Stimulated activated memory B cell treated with anti-CD40 and anti-IgM and Interleukin-4, amounts not matched to agents 10 μg/mL and 1 μg/mL and 100 μg/mL, for 72 hours (primary cell): Measurements from ENCODE around the gene SAMD14.

ENCODE experiments used
- ATAC-seq: fragments of 150-1000 bp; cut with Tn5 transposase; 2 replicates; pipeline ENCODE4 v1.10.0; 2021
- H3K27ac Mint-ChIP-seq: one replicate; pipeline ENCODE4 v1.8.0; 2022; ENCODE audit warnings: mild to moderate bottlenecking, mixed read lengths
- H3K27me3 Mint-ChIP-seq: one replicate; pipeline ENCODE4 v1.8.0; 2022; ENCODE audit warnings: mixed read lengths
- H3K36me3 Mint-ChIP-seq: one replicate; pipeline ENCODE4 v1.8.0; 2022; ENCODE audit warnings: mixed read lengths
- H3K4me1 Mint-ChIP-seq: one replicate; pipeline ENCODE4 v1.8.0; 2022; ENCODE audit warnings: mixed read lengths
- H3K4me3 Mint-ChIP-seq: one replicate; pipeline ENCODE4 v1.8.0; 2022; ENCODE audit warnings: mild to moderate bottlenecking, moderate library complexity, mixed read lengths
- H3K9me3 Mint-ChIP-seq: one replicate; pipeline ENCODE4 v1.8.0; 2022; ENCODE audit warnings: mixed read lengths

Gene SAMD14

GRCh38 chr17:50095626-50096037 is 34.3 kb downstream of the SAMD14 start:
- ATAC-seq, result no peak
- Mint-ChIP-seq H3K4me1 (peaks cover 39% of the 10 kb centered on the region), H3K27me3 (no peaks in the 10 kb centered on the region), H3K36me3 (peaks cover 16% of the 10 kb centered on the region), H3K27ac (peak overlapping the region; percentile 87), H3K4me3 (peak overlapping the region; percentile 96), H3K9me3 (no peaks in the 10 kb centered on the region)

DNA sequence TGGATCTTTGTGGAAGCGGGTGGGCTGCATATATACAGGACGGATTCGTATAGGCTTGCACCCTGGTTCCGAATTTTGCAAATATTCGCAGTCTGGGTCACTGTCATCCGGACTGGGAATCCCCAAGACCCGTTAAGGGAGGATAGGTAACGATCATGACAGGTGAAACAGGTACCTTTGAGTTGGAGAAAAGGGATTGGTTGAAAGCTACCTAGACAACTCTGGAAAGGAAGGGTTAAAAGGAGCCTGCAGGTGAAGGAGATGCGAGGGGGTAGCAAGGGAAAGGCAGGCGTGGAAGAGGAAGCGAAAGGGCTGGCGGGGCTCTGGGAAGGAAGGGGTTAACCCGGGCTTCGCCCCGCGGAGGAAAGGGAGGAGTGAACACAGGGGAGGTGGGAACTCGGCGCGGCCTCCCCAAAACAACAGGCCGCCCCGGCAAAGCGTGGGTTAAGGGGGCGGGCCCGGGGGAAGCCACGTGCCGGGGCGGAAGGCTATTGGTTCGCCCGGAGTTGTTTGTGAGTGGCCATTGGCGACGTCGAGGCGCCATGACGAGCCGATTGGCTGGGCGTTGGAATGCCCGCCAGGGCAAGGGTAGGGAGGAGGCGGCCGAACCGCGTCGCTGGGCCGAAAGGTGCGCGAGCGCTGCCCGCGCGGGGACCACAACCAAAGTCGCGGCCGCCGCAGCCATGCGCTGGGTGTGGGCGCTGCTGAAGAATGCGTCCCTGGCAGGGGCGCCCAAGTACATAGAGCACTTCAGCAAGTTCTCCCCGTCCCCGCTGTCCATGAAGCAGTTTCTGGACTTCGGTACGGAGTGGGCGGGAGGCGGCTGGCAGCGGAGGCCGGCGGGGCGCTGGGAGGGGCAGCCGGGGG is 35.0 kb downstream of the SAMD14 start, which contains the start of gene PDK2:
TSS of gene PDK2 (plus strand) at position 599 of the 867 bp plus-strand sequence. CDS start at position 684, 85 bp downstream.
- peak; percentile 97 for ATAC-seq
- peak within 1 kb of the TSS; percentile 96 for H3K4me3 Mint-ChIP-seq
- no peaks in the 10 kb centered on the region for H3K27me3 Mint-ChIP-seq
- H3K36me3 Mint-ChIP-seq, result peaks cover 15% of the 10 kb centered on the region
- H3K27ac Mint-ChIP-seq, result peak within 1 kb of the TSS; percentile 87
- no peaks in the 10 kb centered on the region for H3K9me3 Mint-ChIP-seq
- peaks cover 38% of the 10 kb centered on the region for H3K4me1 Mint-ChIP-seq

DNA sequence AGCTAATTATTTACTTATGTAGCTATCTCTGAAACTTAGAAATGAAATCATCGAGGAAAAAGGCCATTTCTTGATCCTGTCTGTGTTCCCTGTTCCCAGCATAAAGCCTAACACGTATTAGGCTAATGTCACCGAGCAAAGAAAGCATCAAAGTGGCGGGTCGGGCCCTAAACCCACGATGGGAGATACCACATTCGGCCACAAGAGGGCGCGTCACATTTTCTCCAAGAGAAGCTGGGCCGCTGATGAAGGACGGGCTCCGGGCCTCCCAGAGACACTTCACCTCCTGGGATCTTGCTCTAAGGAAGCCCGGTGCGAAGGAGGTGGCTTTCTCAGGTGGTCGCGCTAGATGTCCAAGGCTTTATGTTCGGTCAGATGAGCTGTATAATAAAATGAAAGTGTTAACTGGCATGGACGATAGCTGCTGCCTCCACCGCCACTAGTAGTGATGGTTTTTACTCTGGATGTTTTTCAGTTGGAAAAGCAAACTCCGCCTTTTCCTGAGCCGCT is 35.7 kb downstream of the SAMD14 start:
- H3K27ac Mint-ChIP-seq, result peak overlapping the region; percentile 87
- H3K9me3 Mint-ChIP-seq, result no peaks in the 10 kb centered on the region
- H3K27me3 Mint-ChIP-seq, result no peaks in the 10 kb centered on the region
- H3K36me3 Mint-ChIP-seq, result peaks cover 13% of the 10 kb centered on the region
- H3K4me3 Mint-ChIP-seq, result peak overlapping the region; percentile 96
- peaks cover 33% of the 10 kb centered on the region for H3K4me1 Mint-ChIP-seq
- peak; percentile 67 for ATAC-seq

GRCh38 chr17:50093807-50094206 is 36.2 kb downstream of the SAMD14 start:
- H3K36me3 Mint-ChIP-seq, result peaks cover 16% of the 10 kb centered on the region
- H3K27ac Mint-ChIP-seq, result peak overlapping the region; percentile 87
- H3K27me3 Mint-ChIP-seq, result no peaks in the 10 kb centered on the region
- no peak for ATAC-seq
- H3K9me3 Mint-ChIP-seq, result no peaks in the 10 kb centered on the region
- H3K4me1 Mint-ChIP-seq, result peaks cover 33% of the 10 kb centered on the region
- H3K4me3 Mint-ChIP-seq, result no peak overlapping the region

- Mint-ChIP-seq H3K27ac (no peak overlapping the region), H3K36me3 (peaks cover 12% of the 10 kb centered on the region), H3K9me3 (no peaks in the 10 kb centered on the region), H3K4me3 (no peak overlapping the region), H3K27me3 (no peaks in the 10 kb centered on the region), H3K4me1 (peaks cover 33% of the 10 kb centered on the region)
- ATAC-seq, result no peak
Observed at GRCh38 chr17:50093246-50093645, 36.7 kb downstream of the SAMD14 start.

- Mint-ChIP-seq H3K36me3 (peaks cover 10% of the 10 kb centered on the region), H3K27ac (no peak overlapping the region), H3K27me3 (no peaks in the 10 kb centered on the region), H3K4me1 (peaks cover 29% of the 10 kb centered on the region), H3K4me3 (no peak overlapping the region), H3K9me3 (no peaks in the 10 kb centered on the region)
- no peak for ATAC-seq
Observed at GRCh38 chr17:50091918-50092285, 38.1 kb downstream of the SAMD14 start.

DNA sequence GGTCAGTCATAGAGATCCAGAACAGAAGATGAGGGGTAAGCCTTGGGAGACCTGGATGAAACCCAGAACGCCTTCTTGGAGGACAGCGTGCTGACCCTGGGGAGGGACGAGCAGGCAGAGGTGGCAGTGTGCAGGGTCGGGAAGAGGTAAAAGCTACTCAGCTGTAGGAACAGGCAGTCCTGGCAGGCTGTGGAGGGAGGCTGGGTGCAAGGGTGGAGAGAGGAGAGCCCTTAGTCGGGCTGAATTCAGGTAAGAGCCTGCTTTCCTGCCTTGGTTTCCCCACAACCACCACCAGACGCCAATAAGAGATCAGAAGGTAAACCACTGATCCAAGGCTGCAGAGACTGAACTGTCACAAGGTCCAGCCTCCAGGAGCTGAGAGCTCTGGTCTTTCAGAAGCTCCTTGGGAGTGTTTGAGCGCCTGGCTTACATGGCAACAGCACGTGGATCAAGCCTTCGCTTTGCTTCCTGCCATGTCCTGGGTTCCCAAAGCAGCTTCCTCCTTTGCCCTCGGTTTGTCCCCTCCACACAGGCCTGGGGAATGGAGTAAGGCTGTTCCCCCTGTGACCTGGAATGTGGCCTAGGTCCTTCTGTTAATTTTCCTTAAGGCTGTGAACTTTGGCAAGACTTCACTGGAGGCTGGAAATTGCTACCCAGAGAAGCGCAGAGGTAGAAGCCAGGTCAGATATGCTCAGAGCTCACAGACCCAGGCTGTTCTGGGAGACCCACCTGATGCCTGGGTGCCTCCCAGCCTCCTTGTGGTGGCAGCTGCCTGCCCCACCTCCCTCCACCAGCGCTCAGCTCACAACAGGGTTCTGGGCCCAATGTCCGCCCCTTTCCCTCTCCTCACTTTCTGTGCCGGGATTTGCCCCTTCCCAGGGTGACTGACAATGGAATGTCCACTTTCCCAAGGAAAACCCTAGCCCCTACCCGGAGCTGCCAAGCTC is 38.7 kb downstream of the SAMD14 start:
- Mint-ChIP-seq H3K4me1 (peaks cover 22% of the 10 kb centered on the region), H3K36me3 (peaks cover 10% of the 10 kb centered on the region), H3K4me3 (no peak overlapping the region), H3K27me3 (no peaks in the 10 kb centered on the region), H3K9me3 (no peaks in the 10 kb centered on the region), H3K27ac (no peak overlapping the region)
- no peak for ATAC-seq

- no peak for ATAC-seq
- Mint-ChIP-seq H3K4me1 (peaks cover 11% of the 10 kb centered on the region), H3K27ac (no peak overlapping the region), H3K9me3 (no peaks in the 10 kb centered on the region), H3K27me3 (no peaks in the 10 kb centered on the region), H3K4me3 (no peak overlapping the region), H3K36me3 (peaks cover 10% of the 10 kb centered on the region)
Observed at GRCh38 chr17:50090071-50090470, 39.9 kb downstream of the SAMD14 start.

DNA sequence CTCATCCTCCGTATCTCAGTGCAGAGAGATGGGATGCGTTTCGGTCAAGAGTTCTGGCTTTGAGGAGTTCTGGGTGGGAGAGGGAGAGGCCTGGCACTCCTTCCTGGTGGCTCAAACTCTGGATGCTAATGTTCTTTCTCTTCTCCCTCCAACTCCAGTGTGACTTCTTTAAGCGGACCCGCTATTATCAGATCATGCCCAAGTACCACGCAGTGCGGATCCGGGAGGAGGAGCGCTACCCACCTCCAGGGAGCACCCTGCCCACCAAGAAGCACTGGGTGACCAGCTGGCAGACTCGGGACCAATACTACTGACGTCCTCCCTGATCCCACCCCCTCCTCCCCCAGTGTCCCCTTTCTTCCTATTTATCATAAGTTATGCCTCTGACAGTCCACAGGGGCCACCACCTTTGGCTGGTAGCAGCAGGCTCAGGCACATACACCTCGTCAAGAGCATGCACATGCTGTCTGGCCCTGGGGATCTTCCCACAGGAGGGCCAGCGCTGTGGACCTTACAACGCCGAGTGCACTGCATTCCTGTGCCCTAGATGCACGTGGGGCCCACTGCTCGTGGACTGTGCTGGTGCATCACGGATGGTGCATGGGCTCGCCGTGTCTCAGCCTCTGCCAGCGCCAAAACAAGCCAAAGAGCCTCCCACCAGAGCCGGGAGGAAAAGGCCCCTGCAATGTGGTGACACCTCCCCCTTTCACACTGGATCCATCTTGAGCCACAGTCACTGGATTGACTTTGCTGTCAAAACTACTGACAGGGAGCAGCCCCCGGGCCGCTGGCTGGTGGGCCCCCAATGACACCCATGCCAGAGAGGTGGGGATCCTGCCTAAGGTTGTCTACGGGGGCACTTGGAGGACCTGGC is 40.8 kb downstream of the SAMD14 start:
- H3K4me3 Mint-ChIP-seq, result no peak overlapping the region
- H3K27ac Mint-ChIP-seq, result peak overlapping the region; percentile 35
- ATAC-seq, result no peak
- H3K36me3 Mint-ChIP-seq, result peaks cover 10% of the 10 kb centered on the region
- H3K27me3 Mint-ChIP-seq, result no peaks in the 10 kb centered on the region
- H3K9me3 Mint-ChIP-seq, result no peaks in the 10 kb centered on the region
- H3K4me1 Mint-ChIP-seq, result peaks cover 2% of the 10 kb centered on the region

DNA sequence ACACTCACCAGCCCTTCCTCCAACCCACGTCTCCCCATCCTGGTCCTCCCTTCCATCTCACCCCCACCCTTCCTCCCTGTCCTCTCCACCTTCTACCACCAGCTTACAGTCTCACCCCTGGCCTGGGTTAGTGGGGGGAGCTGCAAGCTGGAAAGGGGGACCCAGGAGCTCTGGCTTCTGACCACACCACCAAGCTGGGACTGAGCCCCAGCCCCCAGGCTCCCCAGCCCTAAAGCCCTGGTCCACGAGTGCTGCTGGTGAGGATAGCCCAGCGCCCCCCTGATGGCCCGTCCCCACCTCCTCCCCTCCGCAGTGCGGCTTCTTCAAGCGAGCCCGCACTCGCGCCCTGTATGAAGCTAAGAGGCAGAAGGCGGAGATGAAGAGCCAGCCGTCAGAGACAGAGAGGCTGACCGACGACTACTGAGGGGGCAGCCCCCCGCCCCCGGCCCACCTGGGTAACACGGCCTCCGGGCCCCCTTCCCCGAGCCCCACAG is 42.0 kb downstream of the SAMD14 start:
- Mint-ChIP-seq H3K9me3 (no peaks in the 10 kb centered on the region), H3K36me3 (peaks cover 10% of the 10 kb centered on the region), H3K4me1 (no peaks in the 10 kb centered on the region), H3K27me3 (no peaks in the 10 kb centered on the region), H3K27ac (no peak overlapping the region), H3K4me3 (no peak overlapping the region)
- peak; percentile 3 for ATAC-seq

DNA sequence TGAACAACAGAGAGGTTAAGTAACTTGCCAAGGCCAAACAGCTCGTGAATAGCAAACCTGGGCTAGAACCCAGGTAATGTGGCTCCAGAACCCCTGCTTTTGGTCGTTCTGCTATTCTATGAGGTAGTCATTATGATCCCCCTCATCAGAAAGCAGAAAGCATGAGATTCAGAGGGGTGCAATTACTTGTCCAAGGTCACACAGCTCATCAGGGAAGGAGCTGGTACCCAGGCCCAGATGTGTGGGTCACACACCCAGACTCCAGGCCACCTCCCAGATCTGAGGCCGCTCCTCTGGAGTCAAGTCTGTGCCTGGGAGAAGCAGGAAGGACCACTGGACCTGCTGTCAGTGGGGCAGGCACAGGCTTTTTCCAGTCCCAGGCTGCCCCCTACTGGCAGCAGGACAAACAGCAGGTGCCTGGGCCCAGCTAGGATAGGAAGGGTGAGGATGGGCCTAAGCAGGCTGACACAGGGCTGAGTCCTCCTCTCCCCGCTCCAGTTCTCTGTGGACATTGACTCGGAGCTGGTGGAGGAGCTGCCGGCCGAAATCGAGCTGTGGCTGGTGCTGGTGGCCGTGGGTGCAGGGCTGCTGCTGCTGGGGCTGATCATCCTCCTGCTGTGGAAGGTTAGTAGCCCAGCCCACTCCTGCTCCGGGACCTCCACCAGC is 42.6 kb downstream of the SAMD14 start:
- peak; percentile 86 for ATAC-seq

DNA sequence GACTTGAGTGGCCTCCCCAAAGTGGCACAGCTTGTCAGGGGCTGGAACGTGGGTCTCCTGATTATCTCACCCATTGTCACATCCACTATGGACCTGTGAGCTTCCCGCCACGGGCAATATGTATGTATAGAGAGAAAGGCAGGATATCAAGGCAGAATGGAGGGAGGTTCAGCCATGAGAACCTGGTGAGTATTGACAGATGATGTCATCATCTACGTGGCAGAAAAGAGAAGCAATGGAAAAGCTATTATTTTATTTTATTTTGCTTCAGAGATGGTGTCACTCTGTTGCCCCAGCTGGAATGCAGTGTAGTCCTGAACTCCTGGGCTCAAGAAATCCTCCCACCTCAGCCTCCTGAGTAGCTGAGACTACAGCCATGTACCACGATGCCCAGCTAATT is 48.2 kb downstream of the SAMD14 start:
- Mint-ChIP-seq H3K4me3 (no peak overlapping the region), H3K27ac (no peak overlapping the region), H3K27me3 (no peaks in the 10 kb centered on the region), H3K9me3 (no peaks in the 10 kb centered on the region), H3K4me1 (peaks cover 27% of the 10 kb centered on the region), H3K36me3 (peaks cover 12% of the 10 kb centered on the region)
- no peak for ATAC-seq

More for the DNA sequence above, 42.6 kb downstream of the SAMD14 start:
- H3K4me3 Mint-ChIP-seq, result no peak overlapping the region
- H3K4me1 Mint-ChIP-seq, result no peaks in the 10 kb centered on the region
- H3K27ac Mint-ChIP-seq, result no peak overlapping the region
- no peaks in the 10 kb centered on the region for H3K9me3 Mint-ChIP-seq
- H3K27me3 Mint-ChIP-seq, result no peaks in the 10 kb centered on the region
- H3K36me3 Mint-ChIP-seq, result peaks cover 10% of the 10 kb centered on the region

DNA sequence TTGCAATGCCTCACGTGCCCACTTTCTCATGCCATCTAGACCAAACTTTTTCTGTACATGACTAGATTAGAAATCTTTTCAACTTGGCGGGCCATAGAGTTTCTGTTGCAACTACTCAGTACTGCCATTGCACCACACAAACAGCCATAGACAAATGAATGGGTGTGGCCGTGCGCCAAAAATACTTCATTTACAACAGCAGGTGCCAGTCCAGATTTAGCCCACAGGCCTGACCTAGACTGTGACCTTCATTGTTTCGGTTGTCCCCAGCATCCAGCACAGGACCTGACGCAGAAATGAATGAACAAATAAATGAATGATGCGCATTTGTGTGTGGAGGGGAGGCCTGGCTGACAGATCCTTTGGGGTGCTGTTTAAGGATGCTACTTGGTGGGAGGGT is 49.1 kb downstream of the SAMD14 start:
- peak; percentile 60 for ATAC-seq
- Mint-ChIP-seq H3K4me3 (no peak overlapping the region), H3K27ac (peak overlapping the region; percentile 56), H3K27me3 (no peaks in the 10 kb centered on the region), H3K4me1 (peaks cover 27% of the 10 kb centered on the region), H3K36me3 (peaks cover 12% of the 10 kb centered on the region), H3K9me3 (no peaks in the 10 kb centered on the region)

DNA sequence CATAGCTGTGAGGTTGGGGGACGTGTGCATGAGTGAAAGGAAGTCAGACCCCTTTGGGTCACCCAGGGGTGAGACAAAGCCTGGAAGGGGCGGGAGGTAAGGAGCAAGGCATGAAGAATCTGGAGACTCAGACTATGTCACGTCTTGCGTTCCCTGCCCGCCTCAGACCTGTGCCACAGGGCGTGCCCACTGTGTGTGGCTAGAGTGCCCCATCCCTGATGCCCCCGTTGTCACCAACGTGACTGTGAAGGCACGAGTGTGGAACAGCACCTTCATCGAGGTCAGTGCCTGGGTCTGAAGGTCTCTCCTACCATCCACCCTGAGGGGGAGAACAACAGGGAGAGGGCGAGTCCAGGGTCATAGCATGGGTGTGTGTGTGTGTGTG is 49.9 kb downstream of the SAMD14 start:
- H3K4me3 Mint-ChIP-seq, result no peak overlapping the region
- ATAC-seq, result no peak

More for the DNA sequence above, 49.9 kb downstream of the SAMD14 start:
- Mint-ChIP-seq H3K9me3 (no peaks in the 10 kb centered on the region), H3K27me3 (no peaks in the 10 kb centered on the region), H3K4me1 (peaks cover 27% of the 10 kb centered on the region), H3K27ac (peak overlapping the region; percentile 56), H3K36me3 (peaks cover 17% of the 10 kb centered on the region)
